HepG2 (cell line): ENCODE data around the gene LYPD6B. TPM values are rescaled to one million over a fixed set of nuclear protein-coding genes. Genes with fewer than 3 reads are reported as not detected.

Source experiments
- ATAC-seq: fragments of 200-7000 bp; cut with Tn5 transposase; 3 replicates; pipeline ENCODE4 v1.9.1; 2020; ENCODE audit warnings: mild to moderate bottlenecking, moderate library complexity
- BruUV-seq: library from RNA; stranded (reverse); fragments of 400-500 nt; replicated peaks from 2 replicates; lab custom pipeline; 2021; lab: Mats Ljungman, UMichigan
- CTCF ChIA-PET: fragments of 300-600 bp; formaldehyde crosslinking; extraction: SDS; loops from one replicate; lab custom pipeline; 2021; ENCODE audit warnings: low total read pairs, inconsistent platforms, low intra/inter-chr PET ratio; lab: Yijun Ruan, JAX
- POLR2A ChIA-PET: fragments of 350-600 bp; sonication (Branson Sonifier 250); formaldehyde crosslinking; loops from one replicate; lab custom pipeline; 2020; ENCODE audit warnings: antibody characterized with exemption, inconsistent platforms; lab: Yijun Ruan, JAX
- DNase-seq: peaks from one replicate; pipeline ENCODE4 v3.0.0-alpha.2; 2015; ENCODE audit warnings: low spot score
- FAIRE-seq: peaks from 3 replicates; lab custom pipeline; 2011; peaks lifted over from hg19 to GRCh38; lab: Jason Lieb, UNC
- H2AFZ ChIP-seq: one replicate; pipeline ENCODE4 v1.6.1; 2011; ENCODE audit warnings: low read length, inconsistent platforms
- H3K27ac ChIP-seq: fragments of 300-600 bp; 3 replicates; pipeline ENCODE4 v1.8.0; 2011; ENCODE audit warnings: mixed run types, mild to moderate bottlenecking, mixed read lengths, low read length, inconsistent platforms; ENCODE audit not compliant: insufficient read depth; ENCODE audit errors: extremely low read length
- H3K27me3 ChIP-seq, 2 experiments: fragments of 200-600 bp in 1 of 2; 2 replicates in 1 of 2; 3 replicates in 1 of 2; pipeline versions ENCODE4 v1.6.0 to v1.8.0; 2011; ENCODE audit warnings: low read length in 2 of 2, mild to moderate bottlenecking in 2 of 2, moderate library complexity in 2 of 2, inconsistent platforms in 1 of 2; ENCODE audit not compliant: insufficient read depth in 2 of 2, control insufficient read depth in 1 of 2
- H3K36me3 ChIP-seq, 2 experiments: fragments of 200-600 bp in 1 of 2; replicated peaks in 1 of 2; 2 replicates in 1 of 2; 3 replicates in 1 of 2; pipeline versions ENCODE4 v1.5.1 to v1.8.0; 2011; ENCODE audit warnings: low read length in 2 of 2, inconsistent platforms in 1 of 2; ENCODE audit not compliant: insufficient read depth in 2 of 2, control insufficient read depth in 1 of 2
- H3K4me1 ChIP-seq: 2 replicates; pipeline ENCODE4 v1.5.1; 2012; ENCODE audit warnings: low read length, inconsistent platforms; ENCODE audit not compliant: insufficient read depth
- H3K4me2 ChIP-seq: 2 replicates; pipeline ENCODE4 v1.6.0; 2011; ENCODE audit warnings: low read depth, low read length, inconsistent platforms
- H3K4me3 ChIP-seq, 3 experiments: fragments of 200-600 bp in 1 of 3; sonication (generic), shearing (Covaris generic) in 1 of 3; replicated peaks in 1 of 3; 2 replicates each; pipeline ENCODE4 v1.5.1; 2011 to 2016; ENCODE audit warnings: low read length in 3 of 3, inconsistent platforms in 2 of 3, low read depth in 2 of 3, mild to moderate bottlenecking in 2 of 3, control low read depth in 1 of 3, mixed read lengths in 1 of 3; ENCODE audit not compliant: insufficient read depth in 1 of 3
- H3K79me2 ChIP-seq: one replicate; pipeline ENCODE4 v1.6.1; 2011; ENCODE audit warnings: low read length, inconsistent platforms; ENCODE audit not compliant: insufficient read depth
- H3K9ac ChIP-seq: 2 replicates; pipeline ENCODE4 v1.6.0; 2011; ENCODE audit warnings: mild to moderate bottlenecking, low read depth, low read length, inconsistent platforms; ENCODE audit not compliant: insufficient read depth
- H3K9me3 ChIP-seq: 2 replicates; pipeline ENCODE4 v1.5.1; 2012; ENCODE audit warnings: mild to moderate bottlenecking, low read length
- H4K20me1 ChIP-seq: 2 replicates; pipeline ENCODE4 v1.6.0; 2011; ENCODE audit warnings: inconsistent platforms, mild to moderate bottlenecking, low read length, moderate library complexity; ENCODE audit not compliant: insufficient read depth
- ATF7-NPFF ChIP-seq: sonication (generic); formaldehyde crosslinking; IDR thresholded peaks from 2 replicates; pipeline ENCODE4 v1.8.1; 2023; ENCODE audit warnings: mild to moderate bottlenecking, low read depth, missing genetic modification reagents, moderate library complexity
- EZH2 ChIP-seq: conservative IDR thresholded peaks from 2 replicates; pipeline ENCODE4 v1.6.1; 2012; ENCODE audit warnings: mild to moderate bottlenecking, low read depth, low read length, moderate library complexity
- HNRNPUL1 ChIP-seq: fragments of 200-400 bp; formaldehyde crosslinking; IDR thresholded peaks from 2 replicates; pipeline ENCODE4 v1.6.1; 2017; ENCODE audit warnings: low read depth, mild to moderate bottlenecking, low read length, moderate library complexity
- KDM4B ChIP-seq: sonication (generic); formaldehyde crosslinking; IDR thresholded peaks from 2 replicates; pipeline ENCODE4 v1.4.0; 2020; ENCODE audit warnings: missing genetic modification reagents
- MATR3 ChIP-seq: sonication (generic); formaldehyde crosslinking; IDR thresholded peaks from 2 replicates; pipeline ENCODE4 v1.4.0; 2020; ENCODE audit warnings: missing genetic modification reagents
- MYC ChIP-seq: sonication (generic); formaldehyde crosslinking; IDR thresholded peaks from 2 replicates; pipeline ENCODE4 v1.9.0; 2021; ENCODE audit warnings: missing genetic modification reagents, borderline replicate concordance
- NCOA5 ChIP-seq: sonication (generic); formaldehyde crosslinking; IDR thresholded peaks from 2 replicates; pipeline ENCODE4 v1.4.0; 2020; ENCODE audit warnings: missing genetic modification reagents
- NFE2L1 ChIP-seq: sonication (generic); formaldehyde crosslinking; IDR thresholded peaks from 2 replicates; pipeline ENCODE4 v1.4.0; 2020; ENCODE audit warnings: missing genetic modification reagents, mild to moderate bottlenecking, borderline replicate concordance
- PAF1 ChIP-seq: IDR thresholded peaks from 2 replicates; pipeline ENCODE4 v1.6.1; 2016; ENCODE audit warnings: missing genetic modification reagents, missing compliant biosample characterization
- ZNF547 ChIP-seq: sonication (generic); formaldehyde crosslinking; IDR thresholded peaks from 2 replicates; pipeline ENCODE4 v1.5.1; 2020; ENCODE audit warnings: mild to moderate bottlenecking, missing genetic modification reagents
- ZNF672 ChIP-seq: sonication (generic); formaldehyde crosslinking; IDR thresholded peaks from 2 replicates; pipeline ENCODE4 v1.8.1; 2022; ENCODE audit warnings: missing genetic modification reagents
- ZNF678 ChIP-seq: sonication (generic); formaldehyde crosslinking; IDR thresholded peaks from 2 replicates; pipeline ENCODE4 v1.4.0; 2020; ENCODE audit warnings: mild to moderate bottlenecking, missing genetic modification reagents
- ZSCAN21 ChIP-seq: sonication (generic); formaldehyde crosslinking; IDR thresholded peaks from 2 replicates; pipeline ENCODE4 v1.8.0; 2022; ENCODE audit warnings: mild to moderate bottlenecking, missing genetic modification reagents, moderate library complexity, borderline replicate concordance
- WGBS: methylation state at CpG from one replicate; pipeline ENCODE4 v1.1.6; 2017; ENCODE audit warnings: low lambda C conversion rate; 5-methylcytosine and 5-hydroxymethylcytosine counted together
- in situ Hi-C: cut with HindIII; loops from 2 replicates; pipeline ENCODE4 v1.10.0; 2017; ENCODE audit warnings: low pct_unique_long_range_greater_than_20kb; ENCODE audit not compliant: extremely low pct_ligation_motif_present
- intact Hi-C: fragments of 100-400 bp; cut with micrococcal nuclease; formaldehyde crosslinking; loops from one replicate; pipeline ENCODE4 v1.10.0; 2022; ENCODE audit not compliant: unreplicated experiment
- polyA plus RNA-seq, 8 experiments: library from polyadenylated mRNA; depleted of rRNA in 3 of 8; stranded (reverse) in 7 of 8; unstranded in 1 of 8; fragments of >200 nt; fragmentation: Illumina TruSeq in 4 of 8; extraction: Trizol in 4 of 8; gene quantifications; 2 replicates each; pipeline versions ENCODE4 v1.2.1 to v1.2.3, GENCODE V29; 2011 to 2016; ENCODE audit warnings: low read depth in 4 of 8, missing spikeins in 1 of 8, mixed read lengths in 1 of 8; ENCODE audit not compliant: insufficient read depth in 1 of 8
- total RNA-seq, 5 experiments: library from RNA; depleted of rRNA; stranded (reverse); fragments of >200 nt; fragmentation: Illumina TruSeq; extraction: Trizol; gene quantifications; 2 replicates each; pipeline ENCODE4 v1.2.3, GENCODE V29; 2016; ENCODE audit warnings: low read depth in 1 of 5
- TF ChIP-seq, protein P1 (sequence below): sonication (generic); formaldehyde crosslinking; IDR thresholded peaks from 2 replicates; pipeline ENCODE4 v1.5.0; 2020; ENCODE audit warnings: mild to moderate bottlenecking, missing genetic modification reagents
- TF ChIP-seq, protein P2 (sequence below): sonication (generic); formaldehyde crosslinking; IDR thresholded peaks from 2 replicates; pipeline ENCODE4 v1.4.0; 2020; ENCODE audit warnings: missing genetic modification reagents
- TF ChIP-seq, protein P3 (sequence below): sonication (generic); formaldehyde crosslinking; IDR thresholded peaks from 2 replicates; pipeline ENCODE4 v1.8.0; 2023; ENCODE audit warnings: mild to moderate bottlenecking, missing genetic modification reagents
- TF ChIP-seq, protein P4 (sequence below), 2 experiments: sonication (generic) in 1 of 2; formaldehyde crosslinking in 1 of 2; IDR thresholded peaks; 2 replicates each; pipeline versions ENCODE4 v1.5.1 to v1.6.1; 2011 to 2020; ENCODE audit warnings: borderline replicate concordance in 1 of 2, low read depth in 1 of 2, low read length in 1 of 2, mild to moderate bottlenecking in 1 of 2, missing genetic modification reagents in 1 of 2, moderate library complexity in 1 of 2
- TF ChIP-seq, protein P5 (sequence below): sonication (generic); formaldehyde crosslinking; IDR thresholded peaks from 2 replicates; pipeline ENCODE4 v1.8.1; 2023; ENCODE audit warnings: missing genetic modification reagents, inconsistent platforms, borderline replicate concordance

Gene LYPD6B
- total and polyA plus RNA-seq, 2 of the 13 experiments (the other 11 are each of a cell fraction or from before 2014, with no cell fraction given) = not detected

DNA sequence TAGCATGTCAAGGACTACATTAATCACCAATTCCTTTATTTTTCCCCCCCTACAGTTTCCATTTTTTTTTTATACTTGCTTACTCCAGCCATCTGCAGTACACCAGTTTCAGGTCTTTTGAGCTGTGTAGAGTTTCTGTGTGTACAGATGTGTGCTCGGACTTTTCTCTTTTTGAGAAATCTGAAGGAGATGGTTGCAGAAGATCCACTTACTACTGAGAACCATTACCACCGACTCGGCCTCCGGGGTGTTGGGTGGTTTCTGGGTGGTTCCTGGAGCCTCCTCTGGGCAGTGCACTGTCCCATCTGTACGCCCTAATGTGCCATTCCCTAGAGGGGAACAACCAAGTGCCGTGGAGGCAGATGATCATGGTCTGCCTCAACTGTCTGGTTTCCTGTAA is 15.4 kb upstream of the LYPD6B start:
- no peak overlapping the region for H3K4me2 ChIP-seq
- in situ Hi-C loops (loop anchor here (5.0 kb wide), 1 partner anchor 539 kb away; no protein-coding TSS in a partner anchor), intact Hi-C loops (no loop called here)
- no peak overlapping the region for H2AFZ ChIP-seq
- 19% methylated on average over 6 of the region's 6 CpGs for WGBS
- POLR2A ChIA-PET = no interaction called here
- H3K36me3 ChIP-seq = no peaks in the 10 kb centered on the region
- CTCF ChIA-PET = no interaction called here
- H3K27ac ChIP-seq = no peak overlapping the region
- no peak for DNase-seq
- no peak for ATAC-seq
- no peak for FAIRE-seq
- no TSS peak for BruUV-seq
- no peak overlapping the region for H3K9ac ChIP-seq
- H3K4me3 ChIP-seq = no peak overlapping the region
- no peaks in the 10 kb centered on the region for H3K79me2 ChIP-seq
- no peaks in the 10 kb centered on the region for H3K9me3 ChIP-seq
- peaks cover 12% of the 10 kb centered on the region for H3K4me1 ChIP-seq
- H4K20me1 ChIP-seq = no peaks in the 10 kb centered on the region
- peaks cover 0 to 17% of the 10 kb centered on the region in 2 experiments; a peak in 3 of 5 replicates for H3K27me3 ChIP-seq
- no peak for TF ChIP-seq ZSCAN21 (CRISPR knock-in tag)
- TF ChIP-seq ZNF678 (CRISPR knock-in tag) = no peak
- TF ChIP-seq ATF7-NPFF (CRISPR knock-in tag) = no peak
- TF ChIP-seq ZNF547 (CRISPR knock-in tag) = no peak
- no peak for TF ChIP-seq EZH2
- no peak for TF ChIP-seq NCOA5
- TF ChIP-seq KDM4B (CRISPR knock-in tag) = no peak
- TF ChIP-seq, protein P1, sequence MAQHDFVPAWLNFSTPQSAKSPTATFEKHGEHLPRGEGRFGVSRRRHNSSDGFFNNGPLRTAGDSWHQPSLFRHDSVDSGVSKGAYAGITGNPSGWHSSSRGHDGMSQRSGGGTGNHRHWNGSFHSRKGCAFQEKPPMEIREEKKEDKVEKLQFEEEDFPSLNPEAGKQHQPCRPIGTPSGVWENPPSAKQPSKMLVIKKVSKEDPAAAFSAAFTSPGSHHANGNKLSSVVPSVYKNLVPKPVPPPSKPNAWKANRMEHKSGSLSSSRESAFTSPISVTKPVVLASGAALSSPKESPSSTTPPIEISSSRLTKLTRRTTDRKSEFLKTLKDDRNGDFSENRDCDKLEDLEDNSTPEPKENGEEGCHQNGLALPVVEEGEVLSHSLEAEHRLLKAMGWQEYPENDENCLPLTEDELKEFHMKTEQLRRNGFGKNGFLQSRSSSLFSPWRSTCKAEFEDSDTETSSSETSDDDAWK = no peak
- TF ChIP-seq, protein P2, sequence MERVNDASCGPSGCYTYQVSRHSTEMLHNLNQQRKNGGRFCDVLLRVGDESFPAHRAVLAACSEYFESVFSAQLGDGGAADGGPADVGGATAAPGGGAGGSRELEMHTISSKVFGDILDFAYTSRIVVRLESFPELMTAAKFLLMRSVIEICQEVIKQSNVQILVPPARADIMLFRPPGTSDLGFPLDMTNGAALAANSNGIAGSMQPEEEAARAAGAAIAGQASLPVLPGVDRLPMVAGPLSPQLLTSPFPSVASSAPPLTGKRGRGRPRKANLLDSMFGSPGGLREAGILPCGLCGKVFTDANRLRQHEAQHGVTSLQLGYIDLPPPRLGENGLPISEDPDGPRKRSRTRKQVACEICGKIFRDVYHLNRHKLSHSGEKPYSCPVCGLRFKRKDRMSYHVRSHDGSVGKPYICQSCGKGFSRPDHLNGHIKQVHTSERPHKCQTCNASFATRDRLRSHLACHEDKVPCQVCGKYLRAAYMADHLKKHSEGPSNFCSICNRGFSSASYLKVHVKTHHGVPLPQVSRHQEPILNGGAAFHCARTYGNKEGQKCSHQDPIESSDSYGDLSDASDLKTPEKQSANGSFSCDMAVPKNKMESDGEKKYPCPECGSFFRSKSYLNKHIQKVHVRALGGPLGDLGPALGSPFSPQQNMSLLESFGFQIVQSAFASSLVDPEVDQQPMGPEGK = no peak
- TF ChIP-seq MATR3 (CRISPR knock-in tag) = no peak
- no peak for TF ChIP-seq HNRNPUL1
- TF ChIP-seq NFE2L1 = no peak
- TF ChIP-seq, protein P3, sequence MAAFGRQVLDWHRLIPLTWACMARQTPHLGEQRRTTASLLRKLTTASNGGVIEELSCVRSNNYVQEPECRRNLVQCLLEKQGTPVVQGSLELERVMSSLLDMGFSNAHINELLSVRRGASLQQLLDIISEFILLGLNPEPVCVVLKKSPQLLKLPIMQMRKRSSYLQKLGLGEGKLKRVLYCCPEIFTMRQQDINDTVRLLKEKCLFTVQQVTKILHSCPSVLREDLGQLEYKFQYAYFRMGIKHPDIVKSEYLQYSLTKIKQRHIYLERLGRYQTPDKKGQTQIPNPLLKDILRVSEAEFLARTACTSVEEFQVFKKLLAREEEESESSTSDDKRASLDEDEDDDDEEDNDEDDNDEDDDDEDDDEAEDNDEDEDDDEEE = no peak
- TF ChIP-seq, protein P4, sequence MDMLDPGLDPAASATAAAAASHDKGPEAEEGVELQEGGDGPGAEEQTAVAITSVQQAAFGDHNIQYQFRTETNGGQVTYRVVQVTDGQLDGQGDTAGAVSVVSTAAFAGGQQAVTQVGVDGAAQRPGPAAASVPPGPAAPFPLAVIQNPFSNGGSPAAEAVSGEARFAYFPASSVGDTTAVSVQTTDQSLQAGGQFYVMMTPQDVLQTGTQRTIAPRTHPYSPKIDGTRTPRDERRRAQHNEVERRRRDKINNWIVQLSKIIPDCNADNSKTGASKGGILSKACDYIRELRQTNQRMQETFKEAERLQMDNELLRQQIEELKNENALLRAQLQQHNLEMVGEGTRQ (IDR thresholded peaks at IDR 0.05; ENCODE audit: low read depth, low read length) = no peak
- TF ChIP-seq, protein P4 (CRISPR knock-in tag; IDR thresholded peaks at IDR 0.05; ENCODE audit: borderline replicate concordance) = no peak
- TF ChIP-seq ZNF672 = no peak
- TF ChIP-seq MYC = no peak
- TF ChIP-seq, protein P5, sequence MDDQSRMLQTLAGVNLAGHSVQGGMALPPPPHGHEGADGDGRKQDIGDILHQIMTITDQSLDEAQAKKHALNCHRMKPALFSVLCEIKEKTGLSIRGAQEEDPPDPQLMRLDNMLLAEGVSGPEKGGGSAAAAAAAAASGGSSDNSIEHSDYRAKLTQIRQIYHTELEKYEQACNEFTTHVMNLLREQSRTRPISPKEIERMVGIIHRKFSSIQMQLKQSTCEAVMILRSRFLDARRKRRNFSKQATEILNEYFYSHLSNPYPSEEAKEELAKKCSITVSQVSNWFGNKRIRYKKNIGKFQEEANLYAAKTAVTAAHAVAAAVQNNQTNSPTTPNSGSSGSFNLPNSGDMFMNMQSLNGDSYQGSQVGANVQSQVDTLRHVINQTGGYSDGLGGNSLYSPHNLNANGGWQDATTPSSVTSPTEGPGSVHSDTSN (CRISPR knock-in tag) = no peak
- no peak for TF ChIP-seq PAF1
